K562 (cell line): ENCODE results near the gene BCL3. TPM values are rescaled to one million over a fixed set of nuclear protein-coding genes. Genes with fewer than 3 reads are reported as not detected.
A peak's percentile ranks its signal among the peaks of the same experiment; 100 is the strongest.

Experiments used
- CHD1 ChIP-seq: fragments of 200-600 bp; sonication (generic); IDR thresholded peaks from one replicate; pipeline ENCODE4 v1.6.1; 2012; ENCODE audit warnings: mild to moderate bottlenecking, moderate library complexity, low read length, inconsistent platforms
- FOXJ2 ChIP-seq: fragments of 200-800 bp; sonication (Bioruptor generic); IDR thresholded peaks from 2 replicates; pipeline ENCODE4 v1.6.1; 2016; ENCODE audit warnings: missing genetic modification characterization, missing compliant biosample characterization
- FOXM1 ChIP-seq, 2 experiments: fragments of 450-650 bp in 1 of 2; sonication (generic) in 1 of 2; formaldehyde crosslinking in 1 of 2; IDR thresholded peaks; 2 replicates each; pipeline versions ENCODE4 v1.6.1 to v1.9.0; 2017 to 2022; ENCODE audit warnings: low read depth in 2 of 2, mild to moderate bottlenecking in 2 of 2, missing genetic modification reagents in 1 of 2, moderate library complexity in 1 of 2
- POLR2AphosphoS5 ChIP-seq: IDR thresholded peaks from 2 replicates; pipeline ENCODE4 v1.6.1; 2011; ENCODE audit warnings: mild to moderate bottlenecking, low read depth, low read length, moderate library complexity; ENCODE audit not compliant: control insufficient read depth, insufficient read depth
- TCF3 ChIP-seq: sonication (generic); formaldehyde crosslinking; IDR thresholded peaks from 2 replicates; pipeline ENCODE4 v1.4.0; 2020; ENCODE audit warnings: mild to moderate bottlenecking, missing genetic modification reagents
- ZEB2 ChIP-seq: fragments of 450-650 bp; IDR thresholded peaks from 2 replicates; pipeline ENCODE4 v1.6.1; 2016
- polyA plus RNA-seq, 8 experiments: library from polyadenylated mRNA; depleted of rRNA in 4 of 8; stranded (reverse) in 5 of 8; unstranded in 3 of 8; fragments of >200 nt; fragmentation: Nextera tagmentation in 2 of 8; fragmentation: Illumina TruSeq in 1 of 8; extraction: Ambion mirVana in 2 of 8; extraction: Trizol in 1 of 8; gene quantifications; 2 replicates each; pipeline versions ENCODE4 v1.2.1 to v1.2.3, GENCODE V29; 2011 to 2014; ENCODE audit warnings: inconsistent platforms in 1 of 8, missing spikeins in 1 of 8
- total RNA-seq, 7 experiments: library from RNA; depleted of rRNA in 6 of 7; stranded (reverse); fragments of >200 nt in 6 of 7; fragmentation: Illumina TruSeq in 2 of 7; extraction: Trizol in 2 of 7; gene quantifications; 2 replicates each; pipeline versions ENCODE4 v1.2.1 to v1.2.3, GENCODE V29; 2011 to 2021; ENCODE audit warnings: low replicate concordance in 1 of 7
- TF ChIP-seq, protein P1 (sequence below): fragments of 250-450 bp; sonication (Bioruptor Pico); IDR thresholded peaks from 2 replicates; pipeline ENCODE4 v1.8.0; 2021; ENCODE audit warnings: moderate library complexity, mild to moderate bottlenecking, inconsistent platforms
- TF ChIP-seq, protein P2 (sequence below): fragments of 450-650 bp; formaldehyde crosslinking; IDR thresholded peaks from 2 replicates; pipeline ENCODE4 v1.4.0; 2020; ENCODE audit warnings: mild to moderate bottlenecking, moderate library complexity
- TF ChIP-seq, protein P3 (sequence below), 2 experiments: fragments of 450-650 bp; IDR thresholded peaks; 2 replicates each; pipeline ENCODE4 v1.6.1; 2016; ENCODE audit warnings: mild to moderate bottlenecking in 2 of 2, borderline replicate concordance in 1 of 2, low read depth in 1 of 2, moderate library complexity in 1 of 2
- TF ChIP-seq, protein P4 (sequence below): fragments of 450-650 bp; formaldehyde crosslinking; IDR thresholded peaks from 2 replicates; pipeline ENCODE4 v1.4.0; 2020; ENCODE audit warnings: mild to moderate bottlenecking, moderate library complexity
- TF ChIP-seq, protein P5 (sequence below): fragments of 250-450 bp; sonication (Bioruptor Pico); IDR thresholded peaks from 2 replicates; pipeline ENCODE4 v1.4.0; 2020; ENCODE audit warnings: borderline replicate concordance

Gene BCL3
- total and polyA plus RNA-seq, 9 of the 15 experiments (the other 6 are each of a cell fraction or from before 2014, with no cell fraction given) = 0.03 to 2.4 (median 0.50) TPM; not detected in 1

DNA sequence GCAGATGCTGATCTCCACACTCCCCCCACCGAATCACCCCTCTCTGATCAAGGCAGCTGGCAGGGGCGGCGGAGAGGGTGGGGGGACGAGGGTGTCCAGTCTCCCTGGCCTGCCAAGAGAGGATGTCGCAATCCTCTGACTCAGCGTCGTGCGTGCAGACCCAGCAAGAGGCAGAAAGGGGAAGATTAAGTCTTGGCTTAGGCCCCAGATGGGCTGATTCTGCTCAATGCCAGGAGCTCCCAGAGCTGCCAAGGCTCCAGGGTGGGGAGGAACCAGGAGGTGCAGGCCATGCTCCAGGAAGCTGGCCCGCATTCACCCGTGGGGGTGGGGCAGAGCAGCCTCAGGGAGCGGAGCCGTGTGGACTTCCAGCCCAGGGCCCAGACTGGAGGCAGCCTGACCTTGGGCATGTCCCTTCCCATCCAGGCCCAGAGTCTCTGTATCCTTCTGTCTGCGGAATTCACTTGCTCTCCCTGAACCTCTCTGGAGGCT lies 6.6 kb upstream of the BCL3 start (continued):
- TF ChIP-seq, protein P1, sequence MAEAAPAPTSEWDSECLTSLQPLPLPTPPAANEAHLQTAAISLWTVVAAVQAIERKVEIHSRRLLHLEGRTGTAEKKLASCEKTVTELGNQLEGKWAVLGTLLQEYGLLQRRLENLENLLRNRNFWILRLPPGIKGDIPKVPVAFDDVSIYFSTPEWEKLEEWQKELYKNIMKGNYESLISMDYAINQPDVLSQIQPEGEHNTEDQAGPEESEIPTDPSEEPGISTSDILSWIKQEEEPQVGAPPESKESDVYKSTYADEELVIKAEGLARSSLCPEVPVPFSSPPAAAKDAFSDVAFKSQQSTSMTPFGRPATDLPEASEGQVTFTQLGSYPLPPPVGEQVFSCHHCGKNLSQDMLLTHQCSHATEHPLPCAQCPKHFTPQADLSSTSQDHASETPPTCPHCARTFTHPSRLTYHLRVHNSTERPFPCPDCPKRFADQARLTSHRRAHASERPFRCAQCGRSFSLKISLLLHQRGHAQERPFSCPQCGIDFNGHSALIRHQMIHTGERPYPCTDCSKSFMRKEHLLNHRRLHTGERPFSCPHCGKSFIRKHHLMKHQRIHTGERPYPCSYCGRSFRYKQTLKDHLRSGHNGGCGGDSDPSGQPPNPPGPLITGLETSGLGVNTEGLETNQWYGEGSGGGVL (CRISPR knock-in tag) = no peak
- TF ChIP-seq TCF3 (CRISPR knock-in tag) (peak; percentile 24; the same call in 1 of the 2 replicates), ZEB2 (no peak), FOXM1 (IDR thresholded peaks at IDR 0.05; ENCODE audit: low read depth) (no peak), FOXM1 (CRISPR knock-in tag; IDR thresholded peaks at IDR 0.05; ENCODE audit: low read depth) (no peak), FOXJ2 (tag) (0 out of 2 replicates have a peak, but pooled peaks have one; percentile 17), CHD1 (no peak), POLR2AphosphoS5 (no peak)
- TF ChIP-seq, protein P2, sequence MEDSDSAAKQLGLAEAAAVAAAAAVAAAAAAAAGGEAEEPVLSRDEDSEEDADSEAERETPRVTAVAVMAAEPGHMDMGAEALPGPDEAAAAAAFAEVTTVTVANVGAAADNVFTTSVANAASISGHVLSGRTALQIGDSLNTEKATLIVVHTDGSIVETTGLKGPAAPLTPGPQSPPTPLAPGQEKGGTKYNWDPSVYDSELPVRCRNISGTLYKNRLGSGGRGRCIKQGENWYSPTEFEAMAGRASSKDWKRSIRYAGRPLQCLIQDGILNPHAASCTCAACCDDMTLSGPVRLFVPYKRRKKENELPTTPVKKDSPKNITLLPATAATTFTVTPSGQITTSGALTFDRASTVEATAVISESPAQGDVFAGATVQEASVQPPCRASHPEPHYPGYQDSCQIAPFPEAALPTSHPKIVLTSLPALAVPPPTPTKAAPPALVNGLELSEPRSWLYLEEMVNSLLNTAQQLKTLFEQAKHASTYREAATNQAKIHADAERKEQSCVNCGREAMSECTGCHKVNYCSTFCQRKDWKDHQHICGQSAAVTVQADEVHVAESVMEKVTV (CRISPR knock-in tag) = no peak
- TF ChIP-seq, protein P3, sequence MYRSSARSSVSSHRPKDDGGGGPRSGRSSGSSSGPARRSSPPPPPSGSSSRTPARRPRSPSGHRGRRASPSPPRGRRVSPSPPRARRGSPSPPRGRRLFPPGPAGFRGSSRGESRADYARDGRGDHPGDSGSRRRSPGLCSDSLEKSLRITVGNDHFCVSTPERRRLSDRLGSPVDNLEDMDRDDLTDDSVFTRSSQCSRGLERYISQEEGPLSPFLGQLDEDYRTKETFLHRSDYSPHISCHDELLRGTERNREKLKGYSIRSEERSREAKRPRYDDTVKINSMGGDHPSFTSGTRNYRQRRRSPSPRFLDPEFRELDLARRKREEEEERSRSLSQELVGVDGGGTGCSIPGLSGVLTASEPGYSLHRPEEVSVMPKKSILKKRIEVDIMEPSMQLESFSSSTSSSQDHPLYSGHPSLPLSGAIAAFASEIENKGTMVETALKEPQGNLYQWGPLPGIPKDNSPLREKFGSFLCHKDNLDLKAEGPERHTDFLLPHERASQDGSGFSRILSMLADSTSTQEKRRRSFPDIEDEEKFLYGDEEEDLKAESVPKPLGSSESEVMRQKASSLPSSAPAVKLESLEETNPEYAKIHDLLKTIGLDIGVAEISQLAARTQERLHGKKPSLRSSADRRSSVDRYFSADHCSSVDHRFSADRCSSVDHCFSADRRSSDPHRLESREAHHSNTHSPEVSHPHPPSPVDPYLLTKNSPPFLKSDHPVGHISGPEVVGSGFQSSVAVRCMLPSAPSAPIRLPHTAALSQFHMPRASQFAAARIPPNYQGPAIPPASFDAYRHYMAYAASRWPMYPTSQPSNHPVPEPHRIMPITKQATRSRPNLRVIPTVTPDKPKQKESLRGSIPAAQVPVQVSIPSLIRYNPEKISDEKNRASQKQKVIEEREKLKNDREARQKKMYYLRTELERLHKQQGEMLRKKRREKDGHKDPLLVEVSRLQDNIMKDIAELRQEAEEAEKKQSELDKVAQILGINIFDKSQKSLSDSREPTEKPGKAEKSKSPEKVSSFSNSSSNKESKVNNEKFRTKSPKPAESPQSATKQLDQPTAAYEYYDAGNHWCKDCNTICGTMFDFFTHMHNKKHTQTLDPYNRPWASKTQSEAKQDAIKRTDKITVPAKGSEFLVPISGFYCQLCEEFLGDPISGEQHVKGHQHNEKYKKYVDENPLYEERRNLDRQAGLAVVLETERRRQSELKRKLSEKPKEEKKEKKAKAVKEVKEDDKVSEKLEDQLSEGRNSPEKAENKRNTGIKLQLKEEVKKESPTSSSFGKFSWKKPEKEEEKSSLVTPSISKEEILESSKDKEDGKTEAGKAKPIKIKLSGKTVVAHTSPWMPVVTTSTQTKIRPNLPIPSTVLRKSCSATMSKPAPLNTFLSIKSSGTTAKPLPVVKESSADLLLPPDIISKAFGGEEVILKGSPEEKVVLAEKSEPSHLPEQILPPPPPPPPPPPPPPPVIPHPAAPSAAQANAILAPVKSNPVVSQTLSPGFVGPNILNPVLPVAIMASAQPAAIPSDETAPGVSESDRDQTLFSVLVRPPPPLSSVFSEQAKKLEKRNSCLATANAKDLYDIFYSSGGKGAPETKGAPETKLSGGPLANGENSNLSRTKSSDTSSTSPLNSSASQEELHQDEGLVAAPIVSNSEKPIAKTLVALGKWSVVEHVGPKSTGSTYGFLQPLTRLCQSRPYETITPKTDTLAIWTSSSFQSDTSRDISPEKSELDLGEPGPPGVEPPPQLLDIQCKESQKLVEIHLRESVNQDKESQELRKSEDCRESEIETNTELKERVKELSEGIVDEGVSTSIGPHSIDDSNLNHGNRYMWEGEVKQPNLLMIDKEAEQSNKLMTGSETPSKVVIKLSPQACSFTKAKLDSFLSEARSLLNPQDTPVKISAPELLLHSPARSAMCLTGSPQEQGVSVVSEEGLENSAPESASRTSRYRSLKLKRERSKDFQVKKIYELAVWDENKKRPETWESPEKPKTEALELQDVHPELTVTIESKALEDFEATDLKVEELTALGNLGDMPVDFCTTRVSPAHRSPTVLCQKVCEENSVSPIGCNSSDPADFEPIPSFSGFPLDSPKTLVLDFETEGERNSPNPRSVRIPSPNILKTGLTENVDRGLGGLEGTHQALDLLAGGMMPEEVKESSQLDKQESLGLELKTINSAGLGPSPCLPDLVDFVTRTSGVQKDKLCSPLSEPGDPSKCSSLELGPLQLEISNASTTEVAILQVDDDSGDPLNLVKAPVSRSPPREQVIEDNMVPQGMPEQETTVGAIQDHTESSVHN (IDR thresholded peaks at IDR 0.05; ENCODE audit: borderline replicate concordance in 1 of 2, low read depth in 1 of 2) = no peak
- TF ChIP-seq, protein P4, sequence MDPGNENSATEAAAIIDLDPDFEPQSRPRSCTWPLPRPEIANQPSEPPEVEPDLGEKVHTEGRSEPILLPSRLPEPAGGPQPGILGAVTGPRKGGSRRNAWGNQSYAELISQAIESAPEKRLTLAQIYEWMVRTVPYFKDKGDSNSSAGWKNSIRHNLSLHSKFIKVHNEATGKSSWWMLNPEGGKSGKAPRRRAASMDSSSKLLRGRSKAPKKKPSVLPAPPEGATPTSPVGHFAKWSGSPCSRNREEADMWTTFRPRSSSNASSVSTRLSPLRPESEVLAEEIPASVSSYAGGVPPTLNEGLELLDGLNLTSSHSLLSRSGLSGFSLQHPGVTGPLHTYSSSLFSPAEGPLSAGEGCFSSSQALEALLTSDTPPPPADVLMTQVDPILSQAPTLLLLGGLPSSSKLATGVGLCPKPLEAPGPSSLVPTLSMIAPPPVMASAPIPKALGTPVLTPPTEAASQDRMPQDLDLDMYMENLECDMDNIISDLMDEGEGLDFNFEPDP = no peak
- TF ChIP-seq, protein P5, sequence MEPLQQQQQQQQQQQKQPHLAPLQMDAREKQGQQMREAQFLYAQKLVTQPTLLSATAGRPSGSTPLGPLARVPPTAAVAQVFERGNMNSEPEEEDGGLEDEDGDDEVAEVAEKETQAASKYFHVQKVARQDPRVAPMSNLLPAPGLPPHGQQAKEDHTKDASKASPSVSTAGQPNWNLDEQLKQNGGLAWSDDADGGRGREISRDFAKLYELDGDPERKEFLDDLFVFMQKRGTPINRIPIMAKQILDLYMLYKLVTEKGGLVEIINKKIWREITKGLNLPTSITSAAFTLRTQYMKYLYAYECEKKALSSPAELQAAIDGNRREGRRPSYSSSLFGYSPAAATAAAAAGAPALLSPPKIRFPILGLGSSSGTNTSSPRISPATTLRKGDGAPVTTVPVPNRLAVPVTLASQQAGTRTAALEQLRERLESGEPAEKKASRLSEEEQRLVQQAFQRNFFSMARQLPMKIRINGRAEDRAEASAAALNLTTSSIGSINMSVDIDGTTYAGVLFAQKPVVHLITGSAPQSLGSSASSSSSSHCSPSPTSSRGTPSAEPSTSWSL (CRISPR knock-in tag) = no peak
